ENCODE results near the gene LIPA. TPM values are rescaled to one million over a fixed set of nuclear protein-coding genes. Genes with fewer than 3 reads are reported as not detected.

LIPA gene
- total RNA-seq, 4 donors from 2014 or later = 12.5 to 22.8 (median 18.0) TPM

DNA sequence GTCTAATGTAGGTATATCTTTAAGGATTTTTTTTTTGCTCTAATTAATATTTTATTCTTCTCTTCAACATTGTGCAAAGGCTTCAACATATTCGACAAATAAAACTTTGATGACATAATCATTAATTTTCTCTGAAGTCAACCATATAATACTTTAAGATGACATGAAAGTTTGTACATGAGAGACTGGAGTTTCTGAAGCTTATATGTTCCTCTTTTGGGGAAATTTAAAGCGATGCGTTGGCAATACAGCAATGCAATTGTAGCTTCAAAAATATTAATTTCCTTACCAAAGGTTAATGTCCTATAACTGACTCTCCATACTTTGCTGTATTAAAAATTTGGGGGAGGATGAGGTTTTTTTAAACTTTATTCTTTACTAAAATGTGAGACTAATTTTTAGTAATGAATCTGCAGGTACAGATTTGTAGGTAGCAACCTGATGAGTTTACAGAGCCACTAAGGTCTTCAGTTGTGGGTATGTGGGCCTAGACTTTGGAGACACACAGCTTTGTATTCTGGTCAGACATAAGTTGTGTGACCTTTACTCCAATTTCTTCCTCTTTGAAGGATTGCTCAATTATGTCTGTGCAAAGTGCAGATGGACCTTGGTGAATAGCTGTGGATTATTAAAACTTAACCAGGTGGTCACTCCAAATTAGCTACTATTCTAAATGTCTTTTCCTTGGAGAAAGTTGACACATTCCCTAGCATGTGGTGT lies 18.0 kb upstream of the LIPA start:
- TF ChIP-seq, protein P1, sequence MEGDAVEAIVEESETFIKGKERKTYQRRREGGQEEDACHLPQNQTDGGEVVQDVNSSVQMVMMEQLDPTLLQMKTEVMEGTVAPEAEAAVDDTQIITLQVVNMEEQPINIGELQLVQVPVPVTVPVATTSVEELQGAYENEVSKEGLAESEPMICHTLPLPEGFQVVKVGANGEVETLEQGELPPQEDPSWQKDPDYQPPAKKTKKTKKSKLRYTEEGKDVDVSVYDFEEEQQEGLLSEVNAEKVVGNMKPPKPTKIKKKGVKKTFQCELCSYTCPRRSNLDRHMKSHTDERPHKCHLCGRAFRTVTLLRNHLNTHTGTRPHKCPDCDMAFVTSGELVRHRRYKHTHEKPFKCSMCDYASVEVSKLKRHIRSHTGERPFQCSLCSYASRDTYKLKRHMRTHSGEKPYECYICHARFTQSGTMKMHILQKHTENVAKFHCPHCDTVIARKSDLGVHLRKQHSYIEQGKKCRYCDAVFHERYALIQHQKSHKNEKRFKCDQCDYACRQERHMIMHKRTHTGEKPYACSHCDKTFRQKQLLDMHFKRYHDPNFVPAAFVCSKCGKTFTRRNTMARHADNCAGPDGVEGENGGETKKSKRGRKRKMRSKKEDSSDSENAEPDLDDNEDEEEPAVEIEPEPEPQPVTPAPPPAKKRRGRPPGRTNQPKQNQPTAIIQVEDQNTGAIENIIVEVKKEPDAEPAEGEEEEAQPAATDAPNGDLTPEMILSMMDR (IDR thresholded peaks at IDR 0.05) = no peak
- TF ChIP-seq POLR2A (IDR thresholded peaks at IDR 0.05) = no peak
- WGBS, 2 donors = 84 to 92% methylated on average over 3 of the region's 3 CpGs
- no peak overlapping the region for H3K4me3 ChIP-seq (ENCODE audit: low read depth, poor library complexity, severe bottlenecking)
- intact Hi-C loops (cut with DNase I; ENCODE audit: low total_unique reads) = no loop called here
- no peak for DNase-seq (ENCODE audit: low spot score in 2 of 2)

DNA sequence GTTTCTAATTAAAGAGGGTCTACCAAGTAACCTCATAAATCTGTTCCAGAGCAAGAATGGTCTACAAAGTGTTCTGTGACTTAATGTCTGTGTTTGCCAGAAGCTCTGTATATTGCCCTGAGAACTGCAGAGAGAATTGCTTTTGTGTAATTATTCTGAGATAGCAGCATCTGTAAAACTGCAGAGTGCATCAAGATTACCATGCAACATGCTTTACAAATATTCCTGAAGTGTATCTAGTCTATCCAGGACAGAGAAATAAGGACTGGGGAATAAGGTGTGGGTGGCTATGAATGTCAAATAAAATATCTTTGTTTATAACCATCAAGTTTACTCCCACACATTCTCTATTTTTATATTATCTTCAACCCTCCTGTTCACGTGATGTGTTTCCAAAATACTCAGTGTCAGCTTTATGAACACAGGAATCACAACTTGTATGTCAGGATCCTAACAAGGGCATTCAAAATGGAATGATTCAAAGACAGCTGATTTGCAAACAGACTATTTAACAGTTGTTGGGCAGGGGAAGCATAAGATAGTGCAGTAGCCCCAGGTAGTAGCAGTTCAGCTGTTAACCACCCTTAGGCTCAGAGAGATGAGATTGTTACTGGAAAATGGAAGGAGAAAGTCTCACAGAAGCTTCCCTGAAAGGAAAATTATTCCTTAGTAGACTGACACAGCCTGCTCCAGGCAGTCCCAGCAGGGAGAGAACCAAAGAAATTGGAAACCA lies 15.3 kb upstream of the LIPA start:
- H3K4me3 ChIP-seq (ENCODE audit: low read depth, poor library complexity, severe bottlenecking) = no peak overlapping the region
- TF ChIP-seq, protein P1 (IDR thresholded peaks at IDR 0.05) = no peak
- TF ChIP-seq POLR2A (IDR thresholded peaks at IDR 0.05) = no peak
- 46 to 56% methylated on average over 1 of the region's 1 CpG for WGBS, 2 donors
- intact Hi-C loops (cut with DNase I; ENCODE audit: low total_unique reads) = no loop called here
- DNase-seq (ENCODE audit: low spot score in 2 of 2) = no peak

DNA sequence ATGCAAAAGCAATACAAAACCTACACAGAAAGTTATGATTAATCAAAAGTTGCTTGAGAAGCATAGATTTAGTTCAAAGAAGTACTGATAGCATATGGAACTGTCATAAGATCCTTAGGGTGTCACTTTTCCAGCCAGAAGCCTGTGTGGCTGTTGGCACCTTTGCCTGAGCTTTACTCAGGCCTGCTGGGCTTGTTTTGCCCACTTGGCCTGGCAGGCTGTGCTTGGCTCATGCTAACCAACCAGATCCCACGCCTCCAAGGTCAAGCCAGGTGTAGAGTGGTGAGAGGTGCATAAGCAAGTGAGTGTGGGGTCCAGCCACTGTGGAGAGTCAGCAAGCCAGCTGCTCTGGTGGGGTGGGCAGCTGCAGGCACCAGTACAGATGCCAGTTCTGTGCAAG lies 12.0 kb upstream of the LIPA start:
- intact Hi-C loops (cut with DNase I; ENCODE audit: low total_unique reads) = no loop called here
- no peak for TF ChIP-seq POLR2A (IDR thresholded peaks at IDR 0.05)
- TF ChIP-seq, protein P1 (IDR thresholded peaks at IDR 0.05) = no peak
- no peak for DNase-seq (ENCODE audit: low spot score in 2 of 2)
- no peak overlapping the region for H3K4me3 ChIP-seq (ENCODE audit: low read depth, poor library complexity, severe bottlenecking)
- WGBS, 2 donors = 82 to 92% methylated on average over 1 of the region's 1 CpG

DNA sequence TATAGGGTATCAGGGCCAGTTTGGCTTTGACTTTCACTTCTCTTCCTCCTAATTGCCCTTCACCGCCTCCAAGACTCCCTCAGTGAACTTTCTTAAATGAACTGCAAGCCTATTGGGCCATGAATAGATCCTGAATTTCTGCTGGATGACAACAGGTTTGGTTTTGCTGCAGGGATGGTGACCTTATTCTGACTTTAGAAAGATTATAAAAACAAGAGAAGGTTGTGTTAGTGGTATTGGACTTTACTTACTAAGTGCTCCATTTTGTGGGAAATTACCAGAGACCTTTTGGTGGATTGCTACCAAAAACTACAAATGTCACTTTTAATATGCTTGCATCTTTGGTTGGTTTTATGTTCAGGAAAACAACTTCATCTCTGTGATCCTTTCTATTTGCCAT lies 11.5 kb upstream of the LIPA start:
- 32 to 47% methylated on average over 1 of the region's 1 CpG for WGBS, 2 donors
- DNase-seq (ENCODE audit: low spot score in 2 of 2) = no peak
- TF ChIP-seq, protein P1 (IDR thresholded peaks at IDR 0.05) = no peak
- no peak for TF ChIP-seq POLR2A (IDR thresholded peaks at IDR 0.05)
- intact Hi-C loops (cut with DNase I; ENCODE audit: low total_unique reads) = no loop called here
- H3K4me3 ChIP-seq (ENCODE audit: low read depth, poor library complexity, severe bottlenecking) = no peak overlapping the region

- intact Hi-C loops (cut with DNase I; ENCODE audit: low total_unique reads) = no loop called here
- DNase-seq (ENCODE audit: low spot score in 2 of 2) = no peak
- WGBS, 2 donors = 46 to 55% methylated on average over 5 of the region's 5 CpGs
- no peak for TF ChIP-seq POLR2A (IDR thresholded peaks at IDR 0.05)
- H3K4me3 ChIP-seq (ENCODE audit: low read depth, poor library complexity, severe bottlenecking) = no peak overlapping the region
These were observed 10.8 kb upstream of the LIPA start for GRCh38 chr10:89262086-89263051.
